Common myeloid progenitor, CD34-positive (primary cell): Measurements from ENCODE around the gene ASTN2.
"Not testable (repeated sequence)": the region's sequence is repeated elsewhere in the genome, so short reads cannot be mapped to it uniquely, and the experiment has no call there.

Source experiments
- CTCF ChIA-PET: fragments of 350-600 bp; sonication (Branson Sonifier 250); formaldehyde crosslinking; loops from one replicate; lab custom pipeline; 2021; ENCODE audit warnings: antibody characterized with exemption; lab: Charles Lee
- POLR2A ChIA-PET: fragments of 350-600 bp; sonication (Branson Sonifier 250); formaldehyde crosslinking; loops from one replicate; lab custom pipeline; 2021; ENCODE audit warnings: antibody characterized with exemption; lab: Charles Lee
- DNase-seq, 3 donors: peaks; one replicate each; pipeline versions ENCODE4 v3.0.0 to v3.0.0-alpha.2; 2013
- H3K27ac ChIP-seq, 2 experiments: 1 replicate in 1 of 2; 2 replicates in 1 of 2; pipeline ENCODE4 v1.7.0; 2013; ENCODE audit warnings: inconsistent platforms in 2 of 2, low read length in 2 of 2, mild to moderate bottlenecking in 2 of 2, low read depth in 1 of 2, moderate library complexity in 1 of 2; ENCODE audit not compliant: severe bottlenecking in 2 of 2, insufficient read depth in 1 of 2, poor library complexity in 1 of 2
- H3K27me3 ChIP-seq, 5 experiments: replicated peaks in 2 of 5; 1 replicate in 3 of 5; 2 replicates in 2 of 5; pipeline versions ENCODE4 v1.6.1 to v1.7.0; 2013; ENCODE audit warnings: low read length in 4 of 5, mild to moderate bottlenecking in 2 of 5, moderate library complexity in 2 of 5, inconsistent platforms in 1 of 5; ENCODE audit not compliant: insufficient read depth in 5 of 5, control insufficient read depth in 4 of 5
- H3K36me3 ChIP-seq, 4 experiments: 1 replicate in 2 of 4; 2 replicates in 2 of 4; pipeline versions ENCODE4 v1.6.1 to v1.7.0; 2013; ENCODE audit warnings: low read length in 3 of 4, control low read depth in 1 of 4, mild to moderate bottlenecking in 1 of 4; ENCODE audit not compliant: control insufficient read depth in 4 of 4, insufficient read depth in 4 of 4
- H3K4me1 ChIP-seq, 4 experiments: 1 replicate in 3 of 4; 2 replicates in 1 of 4; pipeline versions ENCODE4 v1.6.1 to v1.7.1; 2013; ENCODE audit warnings: low read length in 3 of 4, mild to moderate bottlenecking in 3 of 4, control low read depth in 1 of 4, inconsistent platforms in 1 of 4, moderate library complexity in 1 of 4; ENCODE audit not compliant: control insufficient read depth in 4 of 4, insufficient read depth in 4 of 4; ENCODE audit errors: control extremely low read depth in 1 of 4
- H3K4me3 ChIP-seq, 7 experiments: 1 replicate in 4 of 7; 2 replicates in 3 of 7; pipeline versions ENCODE4 v1.5.1 to v1.7.0; 2013; ENCODE audit warnings: mild to moderate bottlenecking in 7 of 7, low read length in 6 of 7, moderate library complexity in 6 of 7, inconsistent platforms in 2 of 7, low read depth in 2 of 7, control low read depth in 1 of 7; ENCODE audit not compliant: insufficient read depth in 4 of 7, control insufficient read depth in 1 of 7; ENCODE audit errors: extremely low read depth in 1 of 7
- H3K9me3 ChIP-seq, 5 experiments: 1 replicate in 4 of 5; 2 replicates in 1 of 5; pipeline versions ENCODE4 v1.6.1 to v1.7.1; 2013; ENCODE audit warnings: low read length in 4 of 5, mild to moderate bottlenecking in 2 of 5, inconsistent platforms in 1 of 5, low read depth in 1 of 5, moderate library complexity in 1 of 5; ENCODE audit not compliant: control insufficient read depth in 4 of 5, insufficient read depth in 2 of 5; ENCODE audit errors: control extremely low read depth in 1 of 5
- WGBS: methylation state at CpG from one replicate; pipeline ENCODE4 v1.1.5; 2013; ENCODE audit not compliant: insufficient coverage; 5-methylcytosine and 5-hydroxymethylcytosine counted together

The ASTN2 gene

GRCh38 chr9:116849721-116850120 is 565.1 kb downstream of the ASTN2 start:
- Histone ChIP-seq H3K27ac (no peak overlapping the region), H3K27me3 (no peaks in the 10 kb centered on the region), H3K9me3 (no peaks in the 10 kb centered on the region), H3K4me1 (no peaks in the 10 kb centered on the region), H3K36me3 (no peaks in the 10 kb centered on the region), H3K4me3 (no peak overlapping the region)
- DNase-seq = no peak
- WGBS = 100% methylated on average over 2 of the region's 3 CpGs
- CTCF ChIA-PET = no interaction called here
- POLR2A ChIA-PET = no interaction called here

- POLR2A ChIA-PET = no interaction called here
- CTCF ChIA-PET = no interaction called here
- DNase-seq = no peak
- no peaks in the 10 kb centered on the region for H3K9me3 ChIP-seq
- no peak overlapping the region for H3K4me3 ChIP-seq
- H3K27me3 ChIP-seq = no peaks in the 10 kb centered on the region
- no peaks in the 10 kb centered on the region for H3K4me1 ChIP-seq
- H3K27ac ChIP-seq = no peak overlapping the region
- no peaks in the 10 kb centered on the region for H3K36me3 ChIP-seq
Observed at GRCh38 chr9:116844621-116845020, 570.2 kb downstream of the ASTN2 start.

- ChIA-PET POLR2A (no interaction called here), CTCF (no interaction called here)
- no peaks in the 10 kb centered on the region for H3K9me3 ChIP-seq
- DNase-seq = no peak
- H3K36me3 ChIP-seq = no peaks in the 10 kb centered on the region
- H3K4me1 ChIP-seq = no peaks in the 10 kb centered on the region
- 80% methylated on average over 4 of the region's 7 CpGs for WGBS
- no peaks in the 10 kb centered on the region for H3K27me3 ChIP-seq
- H3K4me3 ChIP-seq = no peak overlapping the region
- no peak overlapping the region for H3K27ac ChIP-seq
Observed at GRCh38 chr9:116843863-116844620, 570.8 kb downstream of the ASTN2 start.

GRCh38 chr9:116842658-116843057 is 572.2 kb downstream of the ASTN2 start:
- no peak overlapping the region for H3K27ac ChIP-seq
- CTCF ChIA-PET = no interaction called here
- peaks cover 0 to 2% (median 0%) of the 10 kb centered on the region in 5 experiments for H3K27me3 ChIP-seq
- POLR2A ChIA-PET = no interaction called here
- no peaks in the 10 kb centered on the region for H3K36me3 ChIP-seq
- H3K4me3 ChIP-seq = no peak overlapping the region
- H3K4me1 ChIP-seq = no peaks in the 10 kb centered on the region
- no peaks in the 10 kb centered on the region for H3K9me3 ChIP-seq
- no peak for DNase-seq
- WGBS = 83% methylated on average over 5 of the region's 6 CpGs

- H3K36me3 ChIP-seq, H3K27ac ChIP-seq, DNase-seq, H3K9me3 ChIP-seq, CTCF ChIA-PET, H3K4me1 ChIP-seq, H3K4me3 ChIP-seq, POLR2A ChIA-PET, H3K27me3 ChIP-seq: not testable (repeated sequence)
- 95% methylated on average over 5 of the region's 7 CpGs for WGBS
Observed at GRCh38 chr9:116838468-116838867, 576.4 kb downstream of the ASTN2 start.

- no peak overlapping the region for H3K27ac ChIP-seq
- CTCF ChIA-PET = interaction anchor here (0.9 kb wide), 1 partner anchor 10 kb away, joined by 3 read pairs; no protein-coding TSS in a partner anchor
Observed at GRCh38 chr9:116837018-116837989, 577.6 kb downstream of the ASTN2 start.

GRCh38 chr9:116830321-116830720 is 584.5 kb downstream of the ASTN2 start:
- POLR2A ChIA-PET, H3K27ac ChIP-seq, H3K4me1 ChIP-seq, H3K4me3 ChIP-seq, H3K36me3 ChIP-seq, H3K27me3 ChIP-seq, H3K9me3 ChIP-seq, DNase-seq, CTCF ChIA-PET: not testable (repeated sequence)
- 100% methylated on average over 2 of the region's 2 CpGs for WGBS

More at GRCh38 chr9:116837018-116837989, 577.6 kb downstream of the ASTN2 start:
- Histone ChIP-seq H3K4me3 (no peak overlapping the region), H3K4me1 (no peaks in the 10 kb centered on the region), H3K27me3 (peaks cover 0 to 5% (median 0%) of the 10 kb centered on the region in 5 experiments), H3K9me3 (no peaks in the 10 kb centered on the region), H3K36me3 (no peaks in the 10 kb centered on the region)
- no peak for DNase-seq
- WGBS = no CpG with 5 or more reads among the region's 5 CpGs
- POLR2A ChIA-PET = no interaction called here
